ENCODE data around the gene ZNF385C.
A peak's percentile ranks its signal among the peaks of the same experiment; 100 is the strongest.

ZNF385C gene

DNA sequence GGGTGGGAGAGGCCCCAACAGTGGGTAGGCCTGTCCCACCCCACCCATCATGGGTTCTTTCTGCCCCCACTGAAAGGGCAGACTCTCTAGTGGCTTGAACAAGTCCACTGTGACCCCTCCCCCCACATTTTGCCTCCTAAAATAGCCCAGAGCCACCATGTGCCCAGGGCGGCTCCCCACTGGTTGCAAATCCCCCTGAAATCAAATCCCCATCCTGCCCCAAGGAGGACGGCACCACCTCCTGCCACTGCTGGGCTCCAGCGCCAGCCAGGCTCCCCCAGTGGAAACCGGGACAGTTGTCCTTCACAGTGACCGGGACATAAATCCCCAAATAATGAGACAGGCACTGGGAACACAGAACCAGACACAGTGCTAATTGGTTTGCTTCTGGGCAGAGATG lies 20.5 kb downstream of the ZNF385C start:
- no peak for DNase-seq (ENCODE audit: low spot score)

DNA sequence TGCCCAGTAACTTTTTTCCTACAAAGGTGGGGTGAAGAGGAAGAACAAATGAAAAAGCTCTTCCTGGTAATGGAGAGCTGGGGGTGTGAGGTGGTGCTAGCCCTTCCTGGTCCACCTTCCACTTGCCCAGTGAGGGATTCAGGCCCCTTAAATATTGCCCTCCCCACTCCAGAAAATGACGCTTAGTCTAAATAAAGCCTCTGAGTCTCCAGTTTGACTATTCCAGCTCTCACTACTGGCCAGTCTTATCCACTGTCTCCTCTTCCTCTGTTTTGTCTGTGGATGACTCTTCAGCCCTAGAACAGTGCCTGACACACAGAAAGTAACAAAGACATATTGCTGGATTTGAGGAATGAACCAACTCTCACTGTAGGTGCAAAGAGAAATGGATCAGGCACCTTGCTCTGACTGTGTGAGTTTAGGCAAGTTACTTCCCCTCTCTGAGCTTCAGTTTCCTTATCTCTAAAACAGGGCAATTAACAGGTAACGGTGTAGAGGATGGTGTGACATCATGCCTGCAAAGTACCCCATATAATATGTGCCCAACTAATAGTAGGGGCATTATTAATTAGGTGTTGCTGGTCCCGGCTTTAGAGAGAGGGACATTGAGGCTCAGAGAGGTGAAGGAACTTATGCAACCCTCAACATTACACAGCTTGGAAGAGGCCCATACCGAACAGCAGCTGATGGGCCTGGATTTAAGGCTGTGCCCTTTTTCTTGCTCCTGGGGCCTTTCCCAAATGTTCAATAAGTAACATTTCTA lies 21.3 kb downstream of the ZNF385C start:
- no peak for DNase-seq (ENCODE audit: low spot score)

DNA sequence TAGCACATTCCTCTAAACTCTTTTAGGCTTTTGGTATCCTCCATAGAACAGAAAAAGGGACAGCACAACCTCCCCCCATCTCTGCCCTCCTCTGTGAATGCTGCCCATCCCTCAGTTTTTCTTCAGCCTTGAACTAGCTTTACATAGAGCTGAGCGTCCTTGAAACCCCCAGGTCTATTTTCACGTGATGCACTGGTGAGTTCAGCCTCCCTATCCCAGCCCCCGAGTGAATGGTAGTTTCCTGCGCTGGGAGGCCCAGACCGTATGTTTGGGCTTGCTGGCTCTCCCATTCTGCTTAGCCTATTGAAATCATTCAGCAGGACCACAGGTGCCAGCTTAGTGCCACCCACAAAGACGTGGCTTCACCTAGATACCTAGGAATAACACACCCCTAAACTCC lies 22.5 kb downstream of the ZNF385C start:
- no peak for DNase-seq (ENCODE audit: low spot score)

DNA sequence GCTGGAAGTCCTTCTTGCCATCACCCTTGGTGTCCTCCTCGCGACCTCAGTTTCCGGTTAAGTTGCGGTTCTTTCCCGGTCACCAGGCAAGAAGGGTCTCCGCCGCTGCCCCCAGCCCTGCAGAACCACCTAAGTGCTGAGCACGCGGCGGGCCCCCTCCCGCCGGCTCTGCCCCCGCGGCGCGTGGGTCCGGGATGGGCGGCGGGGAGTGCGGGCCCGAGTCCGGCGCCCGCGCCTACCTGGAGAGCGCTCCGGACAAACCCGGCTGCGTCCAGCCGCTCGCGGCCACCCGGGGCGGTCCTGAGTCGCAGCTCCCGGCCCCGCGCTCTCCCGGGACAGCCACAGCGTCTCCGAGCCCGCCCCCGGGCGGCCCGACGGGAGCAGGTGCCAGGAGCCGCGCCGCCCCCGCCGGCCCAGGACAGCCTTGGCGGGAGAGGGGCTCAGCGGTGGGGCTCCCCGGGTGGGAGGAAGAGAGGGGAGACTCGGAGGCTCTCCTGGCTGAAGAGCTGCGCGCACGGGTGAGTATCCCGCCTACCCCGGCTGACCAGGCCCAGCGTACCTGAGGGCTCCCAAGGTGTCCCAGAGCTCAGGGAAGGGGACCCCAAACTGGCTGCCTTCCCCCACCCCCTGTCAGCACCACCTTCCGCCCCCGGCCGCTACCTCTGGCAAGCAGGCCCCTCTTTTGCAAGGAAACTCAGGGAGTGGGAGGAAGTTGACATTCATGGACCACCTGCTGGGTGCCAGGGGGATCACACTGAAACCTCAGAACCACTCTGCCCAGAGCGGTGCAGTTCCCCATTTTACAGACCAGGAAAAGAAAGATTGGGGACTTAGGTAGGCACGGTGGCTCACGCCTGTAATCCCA lies 25.7 kb downstream of the ZNF385C start:
- no peak for DNase-seq (ENCODE audit: low spot score)

GRCh38 chr17:42071810-42072209 lies 26.5 kb downstream of the ZNF385C start:
- no peak for DNase-seq (ENCODE audit: low spot score)

DNA sequence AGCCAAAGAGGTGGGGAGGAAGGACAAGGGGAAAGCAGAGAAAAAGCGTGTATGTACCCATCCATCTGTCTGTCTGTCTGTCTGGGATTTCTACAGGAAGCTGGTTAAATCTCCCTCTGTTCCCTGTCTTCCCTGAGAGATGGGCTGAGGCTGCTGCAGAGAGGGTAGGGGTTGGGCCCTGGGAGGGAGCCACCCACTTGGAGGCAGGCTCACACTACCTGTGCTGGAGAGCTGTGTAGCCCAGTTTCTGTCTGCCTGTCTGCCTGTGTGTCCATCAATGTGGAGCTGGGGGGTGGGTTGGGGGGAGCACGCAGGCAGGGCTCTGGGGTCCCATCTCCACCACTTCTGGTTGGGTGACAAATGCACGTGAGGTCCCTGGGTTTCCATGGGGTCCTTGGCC lies 29.3 kb downstream of the ZNF385C start:
- DNase-seq (ENCODE audit: low spot score) = no peak

DNA sequence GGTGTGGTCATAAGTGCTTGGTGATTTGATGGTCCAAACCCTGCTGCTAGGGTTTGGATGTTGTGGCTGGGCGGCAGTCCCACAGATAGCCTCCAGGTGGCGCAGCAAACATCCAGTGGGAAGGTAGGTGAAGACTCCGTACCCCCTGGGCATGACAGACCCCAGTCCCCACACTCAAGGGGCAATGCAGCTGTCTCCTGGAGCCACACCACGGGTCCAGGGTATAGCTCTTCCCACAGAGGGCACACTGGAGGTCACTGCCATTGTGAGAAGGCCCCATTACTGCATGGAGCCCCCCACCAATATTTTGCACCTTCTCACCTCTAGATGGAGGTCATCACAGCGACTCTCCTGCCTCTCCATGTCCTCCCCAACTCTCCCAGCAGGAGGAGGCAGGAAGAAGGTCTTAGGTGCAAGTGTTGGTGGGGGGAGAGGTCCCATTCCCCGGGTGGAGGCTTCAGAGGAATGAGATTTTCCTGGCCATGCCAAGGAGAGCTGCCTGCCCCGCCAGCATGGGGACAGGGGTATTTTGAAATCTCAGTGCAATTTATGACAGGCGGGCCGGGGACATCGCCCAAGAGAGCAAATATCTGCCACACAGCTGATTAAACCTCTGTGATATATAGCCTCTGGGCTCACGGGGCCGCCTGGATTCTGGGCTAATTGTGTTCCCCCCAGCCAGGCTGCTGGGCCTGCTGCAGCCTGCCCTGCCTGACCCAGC lies 30.7 kb downstream of the ZNF385C start:
- peak; percentile 37 for DNase-seq (ENCODE audit: low spot score)

GRCh38 chr17:42065201-42065600 lies 33.1 kb downstream of the ZNF385C start:
- no peak for DNase-seq (ENCODE audit: low spot score)

DNA sequence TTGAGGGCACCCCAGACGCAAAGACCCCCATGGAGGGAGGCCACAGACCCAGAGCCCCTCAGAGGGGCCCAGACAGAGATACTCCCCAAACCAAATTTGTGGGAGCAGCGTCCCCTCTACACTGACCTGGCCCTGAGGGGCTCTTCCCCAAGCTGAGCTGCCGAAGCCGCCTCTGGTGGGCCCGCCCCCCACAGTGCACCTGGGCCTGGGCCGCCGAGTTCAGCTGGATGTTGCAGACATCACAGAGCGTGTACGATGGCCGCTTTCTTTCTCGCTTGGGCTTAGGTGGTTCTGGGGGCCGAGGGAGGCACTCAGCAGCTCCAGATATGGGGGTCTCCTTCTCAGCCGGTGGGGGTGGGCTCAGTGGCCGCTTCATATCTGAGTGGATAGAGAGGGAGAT lies 35.6 kb downstream of the ZNF385C start:
- no peak for DNase-seq (ENCODE audit: low spot score)

GRCh38 chr17:42061646-42062487 lies 36.4 kb downstream of the ZNF385C start:
- DNase-seq (ENCODE audit: low spot score) = no peak

- DNase-seq (ENCODE audit: low spot score) = no peak
These were observed 38.0 kb downstream of the ZNF385C start for GRCh38 chr17:42060231-42060630.

GRCh38 chr17:42059815-42060214 lies 38.5 kb downstream of the ZNF385C start:
- no peak for DNase-seq (ENCODE audit: low spot score)

DNA sequence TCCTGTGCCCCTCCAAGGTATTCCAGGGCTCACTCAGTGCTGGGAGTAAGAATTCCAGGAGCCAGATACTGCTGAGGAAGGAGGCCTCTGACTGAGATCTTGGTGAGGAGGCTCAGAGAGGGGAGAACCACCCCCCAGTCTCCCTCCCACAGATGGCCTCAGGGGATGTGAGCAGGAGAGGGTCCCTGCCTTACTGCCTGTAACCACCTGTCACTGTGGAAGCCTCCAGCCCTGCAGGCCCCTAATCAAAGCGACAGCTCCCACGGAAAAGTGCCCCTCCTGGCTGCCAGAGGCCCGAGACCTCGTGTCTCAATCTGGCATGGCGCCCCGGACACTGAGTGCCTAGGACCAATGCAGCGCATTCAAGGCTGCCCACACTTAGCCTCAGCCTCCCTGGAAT lies 40.2 kb downstream of the ZNF385C start:
- no peak for DNase-seq (ENCODE audit: low spot score)

DNA sequence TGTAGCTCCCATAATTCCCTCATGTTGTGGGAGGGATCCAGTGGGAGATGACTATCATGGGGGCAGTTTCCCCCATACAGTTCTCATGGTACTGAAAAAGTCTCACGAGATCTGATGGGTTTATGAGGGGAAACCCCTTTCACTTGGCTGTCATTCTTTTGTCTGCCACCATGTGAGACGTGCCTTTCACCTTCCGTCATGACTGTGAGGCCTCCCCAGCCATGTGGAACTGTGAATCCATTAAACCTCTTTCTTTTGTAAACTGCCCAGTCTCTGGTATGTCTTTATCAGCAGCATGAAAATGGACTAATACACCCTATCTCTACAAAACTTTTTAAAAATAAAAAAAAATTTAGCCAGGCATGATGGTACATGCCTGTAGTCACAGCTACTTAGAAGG lies 41.6 kb downstream of the ZNF385C start:
- no peak for DNase-seq (ENCODE audit: low spot score)

- DNase-seq (ENCODE audit: low spot score) = no peak
These were observed 42.8 kb downstream of the ZNF385C start for GRCh38 chr17:42055496-42055895.

DNA sequence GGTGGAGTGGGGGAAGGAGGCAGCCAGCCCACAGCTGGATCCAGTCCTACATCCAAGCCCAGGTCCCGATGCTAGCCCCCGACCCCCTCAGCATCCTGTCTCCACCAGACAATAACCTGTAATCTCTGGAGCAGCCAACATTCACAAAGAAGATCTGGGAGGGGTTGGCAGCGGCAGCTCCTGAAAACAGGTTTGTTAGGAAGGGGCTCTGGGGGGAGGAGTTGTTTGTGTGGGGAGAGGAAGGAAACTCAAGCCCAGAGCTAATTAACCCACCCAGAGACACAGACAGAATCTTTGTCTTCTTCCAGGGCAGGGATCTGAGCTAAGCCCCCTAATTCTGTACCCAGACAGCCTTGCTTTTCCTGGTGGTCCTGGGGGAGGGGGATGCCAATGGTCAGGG lies 43.2 kb downstream of the ZNF385C start:
- no peak for DNase-seq (ENCODE audit: low spot score)

- no peak for DNase-seq (ENCODE audit: low spot score)
These were observed 44.4 kb downstream of the ZNF385C start for GRCh38 chr17:42053731-42054500.

DNA sequence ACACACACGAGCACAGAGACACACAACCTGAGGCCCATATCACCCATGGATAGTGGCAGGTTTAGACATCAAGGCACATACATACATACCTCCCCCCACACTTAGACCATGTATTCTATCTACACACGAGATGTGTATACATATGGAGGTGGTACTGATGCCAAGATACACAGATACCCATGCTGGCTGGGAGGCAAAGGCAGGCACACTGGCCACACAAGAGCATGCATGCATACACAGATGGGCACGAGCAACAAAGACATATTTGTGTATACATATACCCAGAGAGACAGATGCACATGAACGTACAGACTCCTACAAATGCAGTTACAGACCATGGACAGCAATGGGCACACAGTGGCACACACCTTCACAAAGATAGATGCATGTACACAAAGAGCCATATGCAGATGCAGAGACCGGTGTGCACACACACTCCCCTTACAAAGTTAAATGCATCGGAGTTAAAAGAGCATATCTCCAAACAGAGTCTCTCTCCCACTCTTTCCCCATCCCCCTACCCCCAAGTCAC lies 45.9 kb downstream of the ZNF385C start:
- DNase-seq (ENCODE audit: low spot score) = no peak

- DNase-seq (ENCODE audit: low spot score) = no peak
These were observed 46.6 kb downstream of the ZNF385C start for GRCh38 chr17:42051645-42052044.

DNA sequence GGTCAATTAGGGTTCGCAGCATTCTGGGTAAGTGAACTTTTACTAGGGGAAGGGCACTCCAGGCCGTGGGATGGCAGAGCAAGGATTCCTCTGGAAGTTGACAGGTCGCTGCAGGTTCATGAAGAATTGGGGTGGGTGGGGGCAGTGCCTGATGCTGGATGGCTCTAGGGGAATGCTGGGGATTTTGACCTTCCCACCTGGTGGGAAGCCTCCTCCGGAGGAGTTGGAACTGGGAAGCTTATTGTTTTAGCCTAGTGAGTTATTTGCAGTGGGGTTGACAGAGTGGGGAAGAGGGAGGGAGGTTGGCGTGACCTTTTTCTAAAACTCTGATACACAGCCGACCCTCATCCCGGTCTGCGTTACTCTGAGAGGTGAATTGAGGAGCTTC lies 47.3 kb downstream of the ZNF385C start:
- DNase-seq (ENCODE audit: low spot score) = no peak
